Activated CD8-positive, alpha-beta memory T cell treated with anti-CD3 and anti-CD28 coated beads, Interleukin-2, amount 50 U/mL, for 24 hours (primary cell): ENCODE measurements around the gene PTGES3.
A peak's percentile ranks its signal among the peaks of the same experiment; 100 is the strongest.
"Not testable (repeated sequence)": the region's sequence is repeated elsewhere in the genome, so short reads cannot be mapped to it uniquely, and the experiment has no call there.

Source experiments
- DNase-seq: peaks from one replicate; pipeline ENCODE4 v3.0.0-alpha.2; 2020; ENCODE audit errors: extremely low read depth

Gene PTGES3, protein sequence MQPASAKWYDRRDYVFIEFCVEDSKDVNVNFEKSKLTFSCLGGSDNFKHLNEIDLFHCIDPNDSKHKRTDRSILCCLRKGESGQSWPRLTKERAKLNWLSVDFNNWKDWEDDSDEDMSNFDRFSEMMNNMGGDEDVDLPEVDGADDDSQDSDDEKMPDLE

DNA sequence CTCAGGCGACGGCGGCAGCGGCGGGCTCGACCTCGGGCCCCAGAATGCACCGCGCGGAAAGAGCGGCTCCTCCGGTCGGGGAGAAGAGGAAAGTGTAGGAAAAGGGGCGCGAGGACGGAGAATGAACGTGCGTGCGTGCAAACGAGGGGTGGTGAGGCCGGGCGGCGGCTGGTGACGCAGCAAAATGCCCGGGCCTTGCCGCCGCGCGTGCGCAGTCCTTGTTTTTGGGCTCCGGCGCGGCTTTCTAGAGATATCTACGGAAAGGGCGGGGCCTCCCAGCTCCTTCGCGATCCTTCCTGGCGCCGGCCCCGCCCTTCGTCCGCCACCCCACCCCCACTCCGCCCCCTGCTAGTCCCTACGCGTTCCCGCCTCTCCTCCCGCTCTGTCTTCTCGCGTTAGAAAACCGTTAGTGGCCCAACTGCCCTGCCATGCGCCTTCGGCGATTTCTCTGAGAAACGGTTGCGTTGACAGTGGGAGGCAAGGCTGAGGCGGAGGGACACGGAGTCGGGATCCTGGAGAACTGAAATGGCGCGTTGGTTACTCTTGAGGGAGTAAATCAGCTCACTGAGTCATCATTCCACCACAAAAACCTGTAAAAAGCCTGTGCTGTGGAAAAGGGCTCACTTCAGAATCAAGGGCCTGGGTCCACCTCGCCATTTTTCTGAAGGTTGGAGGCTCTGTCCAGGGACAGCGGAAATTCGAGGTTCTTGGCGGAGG lies at the start of gene PTGES3:
Gene PTGES3, minus strand, starts transcription at position 156 of the 717 bp plus-strand sequence. CDS start 285 bp downstream, outside the sequence.
- DNase-seq = peak; percentile 92

DNA sequence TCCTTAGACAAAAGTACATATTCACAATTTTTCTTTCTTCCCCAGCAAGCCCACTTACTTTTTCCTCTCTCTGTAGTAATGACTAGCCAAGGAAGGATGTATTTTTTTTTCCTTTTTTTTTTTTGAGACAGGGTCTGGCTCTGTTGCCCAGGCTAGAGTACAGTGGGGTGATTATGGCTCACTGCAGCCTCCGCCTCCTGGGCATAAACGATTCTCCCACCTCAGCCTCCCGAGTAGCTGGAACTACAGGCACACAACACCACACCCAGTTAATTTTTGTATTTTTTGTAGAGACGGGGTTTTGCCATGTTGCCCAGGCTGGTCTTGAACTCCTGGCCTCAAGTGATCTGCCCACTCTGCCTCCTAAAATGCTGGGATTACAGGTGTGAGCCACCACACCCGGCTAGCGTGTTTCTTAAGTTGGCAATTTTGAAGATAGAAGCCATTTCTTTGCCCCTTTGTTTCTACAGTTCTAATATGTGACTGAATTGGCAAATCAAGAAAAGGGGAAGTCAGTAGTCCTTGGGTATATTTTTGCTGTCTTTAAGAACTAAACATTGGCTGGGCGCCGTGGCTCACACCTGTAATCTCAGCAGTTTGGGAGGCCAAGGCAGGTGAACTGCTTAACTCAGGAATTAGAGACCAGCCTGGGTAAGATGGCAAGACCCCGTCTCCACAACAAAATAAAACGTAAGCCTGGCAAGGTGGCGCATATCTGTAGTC lies 40.2 kb upstream of the PTGES3 start:
- DNase-seq = no peak

DNA sequence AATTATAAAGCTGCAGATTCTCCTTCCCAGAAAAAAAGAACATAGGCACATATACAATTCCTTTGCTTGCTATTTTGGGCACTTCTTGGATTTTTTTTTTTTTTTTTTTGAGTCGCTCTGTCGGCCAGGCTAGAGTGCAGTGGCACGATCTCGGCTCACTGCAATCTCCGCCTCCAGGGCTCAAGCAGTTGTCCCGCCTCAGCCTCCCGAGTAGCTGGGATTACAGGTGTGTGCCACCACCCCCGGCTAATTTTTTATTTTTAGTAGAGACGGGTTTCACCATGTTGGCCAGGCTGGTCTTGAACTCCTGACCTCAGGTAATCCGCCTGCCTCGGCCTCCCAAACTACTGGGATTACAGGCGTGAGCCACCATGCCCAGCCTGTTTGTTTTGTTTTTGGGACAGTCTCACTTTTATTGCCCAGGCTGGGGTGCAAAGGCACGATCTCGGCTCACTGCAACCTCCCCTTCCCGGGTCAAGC lies 38.2 kb upstream of the PTGES3 start:
- not testable (repeated sequence) for DNase-seq

DNA sequence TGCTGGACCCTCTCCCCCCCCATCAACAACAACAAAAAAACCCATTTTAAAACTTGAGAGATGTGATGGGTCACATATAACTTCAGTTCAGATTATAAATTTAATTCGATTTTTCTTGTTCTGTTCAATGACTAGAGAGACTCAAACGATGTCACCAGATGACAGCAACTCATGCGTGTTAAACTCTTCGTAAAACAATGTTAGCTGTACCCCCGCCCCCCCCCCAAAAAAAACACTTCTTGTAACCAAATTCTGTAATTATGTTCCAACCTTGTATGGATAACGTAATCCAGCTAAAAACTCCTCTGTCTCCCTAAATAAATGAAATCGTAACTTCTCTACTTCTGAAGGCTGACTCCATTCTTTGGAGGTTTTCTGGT lies 37.6 kb upstream of the PTGES3 start:
- DNase-seq = no peak

DNA sequence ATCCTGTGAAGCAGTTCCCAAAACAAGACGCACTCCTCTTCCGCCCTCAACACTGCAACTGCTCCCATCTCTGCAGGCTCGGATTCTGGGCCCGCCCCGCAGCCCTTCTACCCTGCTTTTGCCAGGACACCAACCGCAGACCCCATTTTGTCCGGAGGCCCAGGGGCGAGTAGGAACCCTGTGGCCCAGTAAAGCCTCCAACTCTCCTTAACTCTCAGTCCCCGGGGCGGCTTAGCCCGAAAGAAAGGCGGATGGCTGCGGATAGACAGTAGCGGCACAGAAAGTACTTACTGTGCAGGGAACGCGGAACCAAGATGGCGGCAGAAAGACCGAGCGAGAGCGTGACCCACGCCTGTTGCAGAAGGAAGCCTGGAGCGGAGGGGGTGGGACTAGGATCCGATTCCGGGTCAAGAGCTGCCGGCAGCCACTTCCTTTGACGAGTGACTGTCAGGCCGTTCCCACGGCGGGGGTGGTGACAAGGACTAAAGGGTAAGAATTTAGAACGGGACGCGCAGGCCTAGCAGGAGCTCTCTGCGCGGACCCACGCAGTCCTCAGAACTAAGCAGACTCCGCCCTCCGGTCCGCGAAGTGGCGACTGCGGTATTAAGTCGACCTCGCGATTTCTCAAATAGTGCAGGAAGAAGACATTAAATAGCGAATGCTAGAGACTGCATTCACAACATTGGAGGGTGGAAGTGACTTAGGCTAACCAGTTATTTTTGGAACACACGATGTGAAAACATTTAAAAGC lies 37.1 kb upstream of the PTGES3 start, which contains the start of gene NACA:
Gene NACA, minus strand, starts transcription at position 328 of the 751 bp plus-strand sequence. CDS start 778 bp downstream, outside the sequence.
- DNase-seq = peak; percentile 99

DNA sequence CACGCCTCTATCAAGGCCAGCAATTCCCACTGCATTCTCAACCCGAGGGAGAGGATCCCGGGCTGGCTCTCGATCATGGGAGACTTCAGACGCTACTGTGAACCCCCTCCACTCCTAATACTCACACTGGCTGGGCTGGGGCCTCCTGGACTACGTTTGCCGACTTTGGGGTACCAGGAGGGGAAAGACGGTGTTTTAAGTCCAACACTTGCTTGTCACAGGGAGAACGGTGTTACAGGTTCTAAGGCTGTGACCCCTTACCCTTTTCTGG lies 36.6 kb upstream of the PTGES3 start:
- DNase-seq = no peak

DNA sequence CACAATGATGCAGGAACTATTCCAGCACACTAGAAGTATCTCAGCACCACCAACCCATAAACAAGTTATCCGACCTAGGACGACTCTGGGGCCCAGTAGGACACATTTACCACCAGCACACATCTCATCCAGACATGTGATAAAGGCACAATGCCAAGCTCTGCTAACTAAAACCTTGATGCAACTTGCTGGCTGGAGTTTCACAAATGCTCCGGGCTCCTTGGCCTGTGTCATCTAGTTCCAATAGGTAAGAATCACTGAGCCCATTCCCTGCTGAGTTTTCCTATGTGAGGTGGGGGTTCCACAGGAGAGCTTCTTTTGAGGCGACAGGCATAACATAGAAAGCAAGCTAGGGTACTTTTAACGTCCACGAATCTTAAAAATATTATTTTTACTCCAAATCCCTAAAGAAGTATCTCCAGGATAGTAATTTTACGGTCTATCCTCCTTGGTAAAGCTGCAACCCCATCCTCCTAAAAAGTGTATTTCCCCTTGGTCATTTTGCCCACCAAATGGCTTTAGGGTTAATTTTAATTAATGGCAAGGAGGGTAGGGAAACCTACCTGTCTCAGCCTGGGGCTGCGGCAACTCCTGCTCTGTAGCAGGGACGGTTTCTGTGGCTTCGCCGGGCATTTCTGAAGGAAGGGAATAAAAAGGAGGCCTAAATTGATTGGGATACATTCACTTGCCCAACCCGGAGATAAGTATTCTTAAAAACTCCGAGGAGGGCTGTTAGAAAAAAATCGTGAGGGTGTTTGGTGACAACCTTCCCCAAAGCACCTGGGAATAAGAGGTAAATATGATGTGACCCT lies 36.0 kb upstream of the PTGES3 start:
- no peak for DNase-seq

DNA sequence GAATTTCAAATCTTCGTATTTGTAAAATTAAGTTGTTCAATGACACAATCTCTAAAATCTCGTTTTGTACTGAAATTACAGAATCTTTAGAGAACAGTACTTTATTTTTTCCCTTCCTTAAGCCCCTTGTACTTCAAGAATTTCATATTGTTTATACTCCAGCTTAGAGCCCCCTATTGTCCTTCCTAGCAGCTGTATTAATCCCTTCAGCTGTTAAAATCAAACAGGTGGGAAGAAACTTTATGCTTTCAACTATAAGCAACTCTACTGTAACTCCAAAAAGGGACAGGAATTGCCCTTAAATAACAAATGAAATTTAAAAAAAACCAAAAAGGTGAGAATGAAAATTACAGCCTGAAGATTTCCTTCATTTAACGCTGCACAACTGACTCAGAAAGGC lies 35.3 kb upstream of the PTGES3 start:
- no peak for DNase-seq

DNA sequence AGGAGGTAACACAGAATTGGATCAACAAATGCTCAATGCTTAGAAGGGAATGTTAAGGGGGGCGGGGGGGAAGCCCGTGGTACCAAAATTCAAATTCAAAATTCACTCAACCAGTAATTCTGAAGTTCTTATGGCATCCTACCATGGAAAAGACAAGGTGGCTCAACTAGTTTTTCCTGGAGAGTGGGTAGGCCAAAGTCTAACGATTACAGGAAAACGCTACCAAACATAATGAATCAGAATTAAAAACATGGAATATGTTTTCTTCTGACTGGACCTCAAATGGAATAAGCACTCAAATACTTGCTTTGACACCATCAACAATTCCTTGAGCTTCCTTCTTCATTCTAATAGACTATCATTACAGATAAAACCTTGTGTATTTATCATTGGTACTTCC lies 34.7 kb upstream of the PTGES3 start:
- no peak for DNase-seq

DNA sequence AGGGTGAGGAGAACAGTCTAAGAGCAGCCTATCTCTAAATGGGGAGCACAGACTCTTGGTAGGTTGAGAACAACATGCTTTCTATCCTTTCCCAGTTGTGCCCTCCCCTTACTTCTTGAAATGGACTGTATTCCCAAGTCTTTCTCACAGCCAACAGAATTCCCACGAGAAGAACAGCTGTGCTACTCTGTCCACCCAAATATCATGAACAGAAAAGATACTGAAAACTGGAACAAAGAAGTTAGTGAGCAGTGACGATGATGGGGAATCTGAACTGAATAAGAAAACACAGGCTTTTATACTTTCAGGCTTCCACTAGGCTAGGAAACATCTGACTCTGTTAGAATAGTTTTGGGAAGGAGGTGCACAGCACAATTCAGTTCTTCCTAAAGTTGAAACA lies 33.6 kb upstream of the PTGES3 start:
- no peak for DNase-seq

DNA sequence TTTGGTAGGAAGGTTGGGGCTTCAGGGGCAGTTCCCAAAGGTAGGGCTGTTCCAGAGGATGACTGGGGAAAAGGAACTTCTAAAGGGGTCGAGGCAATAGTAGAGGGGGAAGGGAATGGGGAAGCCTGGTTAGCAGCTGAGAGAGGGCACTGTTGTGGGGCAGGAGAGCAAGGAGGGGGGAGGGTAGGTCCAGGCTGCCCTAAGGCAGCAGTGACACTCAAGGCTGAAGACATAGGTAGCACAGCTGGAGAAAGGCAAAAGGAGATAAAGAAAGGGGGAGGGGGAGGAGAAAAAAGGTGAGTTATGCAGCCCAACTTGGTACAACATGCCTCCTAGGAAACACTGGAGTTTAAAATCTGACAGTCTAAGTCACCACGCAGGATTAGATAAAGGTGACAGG lies 33.1 kb upstream of the PTGES3 start:
- no peak for DNase-seq

DNA sequence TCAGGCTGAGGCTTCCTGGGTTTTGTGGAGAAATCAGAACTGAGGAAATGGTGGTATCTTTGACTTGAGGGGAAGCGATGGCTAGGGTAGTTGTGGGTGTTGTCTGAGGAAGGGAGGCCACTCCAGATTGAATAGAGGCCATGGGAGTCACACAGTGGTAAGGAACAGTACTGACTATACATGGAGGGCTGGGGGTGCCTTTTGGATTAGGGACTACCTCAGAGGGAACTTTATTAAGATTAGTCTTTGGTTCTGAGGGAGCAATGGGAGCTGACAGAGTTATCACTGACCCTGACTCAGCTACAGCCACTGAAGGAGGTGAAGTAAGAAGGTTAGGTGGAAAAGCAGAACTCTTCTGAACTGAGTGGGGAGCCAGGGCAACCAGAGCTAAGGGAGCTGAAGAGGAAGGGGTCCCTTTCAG lies 32.7 kb upstream of the PTGES3 start:
- DNase-seq = no peak

DNA sequence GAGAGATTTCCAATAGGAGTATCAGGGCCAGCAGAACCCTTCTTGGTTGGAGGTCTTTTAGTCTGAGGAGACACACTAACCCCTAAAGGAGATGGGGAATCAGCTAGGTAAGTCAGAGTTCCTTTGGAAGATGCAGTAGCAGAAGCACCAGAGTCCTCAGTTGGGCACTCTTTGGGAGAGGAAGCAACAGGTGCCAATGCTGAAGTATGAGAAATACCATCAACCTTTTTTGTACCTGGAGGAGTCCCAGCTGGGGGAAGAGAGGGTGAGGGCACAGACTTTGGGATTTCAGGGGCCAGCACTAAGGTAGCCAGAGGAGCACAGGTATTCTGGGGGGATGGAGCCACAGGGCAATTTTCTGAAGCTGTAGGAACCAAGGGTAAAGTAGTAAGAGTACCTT lies 31.0 kb upstream of the PTGES3 start:
- DNase-seq = no peak

DNA sequence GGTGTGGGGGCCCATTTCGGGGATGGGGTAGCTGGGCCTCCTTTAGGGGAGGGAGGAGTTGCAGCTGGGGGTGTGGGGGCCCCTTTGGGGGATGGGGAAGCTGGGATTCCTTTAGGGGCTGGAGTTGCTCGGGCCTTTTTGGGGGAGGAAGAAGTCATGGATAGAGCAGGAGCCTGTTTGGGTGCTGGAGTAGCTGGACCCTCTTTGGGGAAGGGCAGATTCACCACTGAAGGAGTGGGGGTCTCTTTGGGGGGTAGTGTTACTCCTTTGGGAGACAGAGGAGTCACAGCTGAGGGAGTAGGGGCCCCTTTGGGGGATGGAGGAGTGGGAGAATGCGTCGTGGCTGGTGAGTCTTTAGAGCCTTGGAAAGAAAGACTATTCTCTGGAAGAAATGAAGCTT lies 30.6 kb upstream of the PTGES3 start:
- DNase-seq = no peak

DNA sequence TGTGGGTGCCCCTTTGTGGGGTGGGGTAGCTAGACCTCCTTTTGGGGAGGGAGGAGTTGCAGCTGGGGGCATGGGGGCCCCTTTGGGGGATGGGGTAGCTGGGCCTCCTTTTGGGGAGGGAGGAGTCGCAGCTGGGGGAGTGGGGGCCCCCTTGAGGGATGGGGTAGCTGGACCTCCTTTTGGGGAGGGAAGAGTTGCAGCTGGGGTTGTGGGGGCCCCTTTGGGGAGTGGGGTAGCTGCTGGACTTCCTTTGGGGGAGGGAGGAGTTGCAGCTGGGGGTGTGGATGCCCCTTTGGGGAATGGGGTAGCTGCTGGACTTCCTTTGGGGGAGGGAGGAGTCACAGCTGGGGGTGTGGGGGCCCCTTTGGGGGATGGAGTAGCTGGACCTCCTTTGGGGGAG lies 30.1 kb upstream of the PTGES3 start:
- no peak for DNase-seq

DNA sequence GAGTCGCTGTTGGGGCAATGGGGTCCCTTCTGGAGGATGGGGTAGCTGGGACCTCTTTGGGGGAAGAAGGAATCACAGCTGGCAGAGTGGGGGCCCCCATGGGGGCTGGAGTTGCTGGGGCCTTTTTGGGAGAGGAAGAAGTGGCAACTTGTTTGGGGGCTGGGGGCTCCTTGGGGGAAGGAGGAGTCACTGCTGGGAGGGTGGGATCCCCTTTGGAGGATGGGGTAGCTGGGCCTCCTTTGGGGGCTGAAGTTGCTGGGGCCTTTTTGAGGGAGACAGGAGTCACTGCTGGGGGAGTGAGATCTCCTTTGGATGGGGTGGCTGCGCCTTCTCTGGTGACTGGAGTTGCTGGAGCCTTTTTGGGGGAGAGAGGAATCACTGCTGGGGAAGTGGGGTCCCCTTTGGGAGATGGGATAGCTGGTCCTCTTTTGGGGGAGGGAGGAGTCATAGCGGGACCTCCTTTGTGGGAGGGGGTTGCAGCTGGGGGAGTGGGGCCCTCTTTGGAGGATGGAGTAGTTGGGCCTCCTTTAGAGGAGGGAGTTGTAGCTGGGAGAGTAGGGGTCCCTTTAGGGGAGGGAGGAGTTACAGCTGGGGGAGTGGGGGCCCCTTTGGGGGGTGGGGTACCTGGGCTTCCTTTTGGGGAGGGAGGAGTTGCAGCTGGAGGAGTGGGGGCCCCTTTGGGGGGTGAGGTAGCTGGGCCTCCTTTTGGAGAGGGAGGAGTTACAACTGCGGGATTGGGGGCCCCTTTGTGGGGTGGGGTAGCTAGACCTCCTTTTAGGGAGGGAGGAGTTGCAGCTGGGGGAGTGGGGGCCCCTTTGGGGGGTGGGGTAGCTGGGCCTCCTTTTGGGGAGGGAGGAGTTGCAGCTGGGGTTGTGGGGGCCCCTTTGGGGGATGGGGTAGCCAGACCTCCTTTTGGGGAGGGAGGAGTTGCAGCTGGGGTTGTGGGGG lies 29.1 kb upstream of the PTGES3 start:
- no peak for DNase-seq

DNA sequence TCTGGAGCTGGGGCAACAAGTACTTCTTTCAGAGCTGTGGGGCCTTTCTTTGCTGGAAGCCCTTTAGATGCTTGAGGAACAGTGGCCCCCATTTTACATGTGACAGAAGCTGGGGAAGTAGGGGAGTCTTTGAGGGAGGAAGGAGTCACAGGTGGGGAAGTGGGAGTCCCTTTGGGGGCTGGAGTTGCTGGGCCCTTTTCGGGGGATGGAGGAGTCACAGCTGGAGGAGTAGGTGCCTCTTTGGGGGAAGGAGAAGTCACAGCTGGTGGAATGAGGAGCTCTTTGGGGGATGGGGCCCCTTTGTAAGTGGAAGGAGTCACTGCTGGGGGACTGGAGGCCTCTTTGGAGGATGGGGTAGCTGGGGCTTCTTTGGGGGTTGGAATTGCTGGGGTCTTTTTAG lies 28.4 kb upstream of the PTGES3 start:
- no peak for DNase-seq

DNA sequence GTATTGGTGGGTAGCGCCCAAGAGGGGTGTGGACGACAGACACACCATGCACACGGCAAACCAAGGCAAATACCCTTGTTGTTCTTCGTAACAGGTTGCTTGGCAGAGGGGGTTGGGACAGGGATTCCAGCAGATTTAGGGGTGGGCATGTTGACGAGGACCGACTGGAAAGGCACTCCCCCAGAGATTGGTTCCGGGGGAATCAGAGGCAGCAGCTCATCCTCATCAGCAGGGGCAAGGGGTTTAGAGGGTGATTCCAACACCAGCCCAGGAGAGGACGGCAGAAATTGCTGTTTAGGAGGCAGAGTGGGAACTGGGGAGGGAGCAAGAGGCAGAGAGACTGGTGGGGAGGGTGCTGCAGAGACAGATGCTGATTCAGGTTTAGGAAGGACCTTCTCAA lies 27.7 kb upstream of the PTGES3 start:
- DNase-seq = no peak

DNA sequence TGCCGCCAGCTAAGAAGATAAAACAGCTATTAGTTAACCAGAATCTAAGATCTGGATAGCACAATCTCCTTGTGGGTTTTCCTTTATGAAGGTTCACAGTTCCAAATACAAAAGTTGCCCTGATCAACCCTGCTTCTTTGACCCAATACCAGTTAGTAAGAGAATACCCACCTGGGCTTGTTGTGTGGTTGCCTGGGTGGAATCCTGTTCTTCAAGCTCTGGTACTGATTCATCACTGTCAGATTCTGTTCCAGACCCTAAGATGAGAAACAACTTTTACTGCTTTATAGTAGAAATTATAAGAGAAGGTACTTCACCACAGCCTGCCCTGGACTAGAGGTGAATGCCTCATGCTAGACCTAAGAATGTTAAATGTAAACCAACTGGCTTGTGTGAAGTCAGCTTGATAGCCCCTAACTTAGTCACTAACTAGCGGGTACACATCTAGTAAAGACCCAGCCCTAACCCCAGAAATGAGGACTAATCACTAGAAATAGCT lies 26.4 kb upstream of the PTGES3 start:
- DNase-seq = no peak

DNA sequence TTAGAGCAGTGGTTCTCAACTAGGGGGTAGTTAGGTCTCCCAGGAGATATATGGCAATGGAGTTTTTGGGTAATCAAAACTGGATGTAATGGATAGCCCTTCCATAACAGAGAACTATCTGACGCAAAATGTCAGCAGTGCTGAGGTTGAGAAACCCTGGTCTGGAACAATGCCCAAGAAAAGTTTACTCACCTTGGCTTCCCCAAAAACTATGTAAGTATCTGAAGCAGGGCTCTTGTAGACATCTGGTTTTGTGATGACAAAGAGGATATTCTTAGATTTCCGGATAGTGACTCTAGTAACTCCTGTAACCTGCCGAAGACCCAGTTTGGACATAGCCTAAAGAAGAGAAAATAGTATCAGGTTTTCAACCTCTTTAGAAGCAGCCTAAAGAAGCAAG lies 25.3 kb upstream of the PTGES3 start:
- DNase-seq = no peak
